ENCODE results near the gene B3GALT4.

GRCh38 chr6:33248932-33249731 is 27.8 kb upstream of the B3GALT4 start:
- TF ChIP-seq, protein P1, sequence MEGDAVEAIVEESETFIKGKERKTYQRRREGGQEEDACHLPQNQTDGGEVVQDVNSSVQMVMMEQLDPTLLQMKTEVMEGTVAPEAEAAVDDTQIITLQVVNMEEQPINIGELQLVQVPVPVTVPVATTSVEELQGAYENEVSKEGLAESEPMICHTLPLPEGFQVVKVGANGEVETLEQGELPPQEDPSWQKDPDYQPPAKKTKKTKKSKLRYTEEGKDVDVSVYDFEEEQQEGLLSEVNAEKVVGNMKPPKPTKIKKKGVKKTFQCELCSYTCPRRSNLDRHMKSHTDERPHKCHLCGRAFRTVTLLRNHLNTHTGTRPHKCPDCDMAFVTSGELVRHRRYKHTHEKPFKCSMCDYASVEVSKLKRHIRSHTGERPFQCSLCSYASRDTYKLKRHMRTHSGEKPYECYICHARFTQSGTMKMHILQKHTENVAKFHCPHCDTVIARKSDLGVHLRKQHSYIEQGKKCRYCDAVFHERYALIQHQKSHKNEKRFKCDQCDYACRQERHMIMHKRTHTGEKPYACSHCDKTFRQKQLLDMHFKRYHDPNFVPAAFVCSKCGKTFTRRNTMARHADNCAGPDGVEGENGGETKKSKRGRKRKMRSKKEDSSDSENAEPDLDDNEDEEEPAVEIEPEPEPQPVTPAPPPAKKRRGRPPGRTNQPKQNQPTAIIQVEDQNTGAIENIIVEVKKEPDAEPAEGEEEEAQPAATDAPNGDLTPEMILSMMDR (IDR thresholded peaks at IDR 0.05) = peak in 3 of 6 experiments; percentile 38 to 43 (median 39)
- no peak for TF ChIP-seq EP300 (IDR thresholded peaks at IDR 0.05)
